Transverse colon (tissue), 4 donors: ENCODE measurements around the gene NDST3.

ENCODE experiments used
- EP300 ChIP-seq: sonication (generic); formaldehyde crosslinking; IDR thresholded peaks from one replicate; pipeline ENCODE4 v1.6.1; 2017; ENCODE audit warnings: antibody characterized with exemption, low read depth
- POLR2A ChIP-seq: fragments of 450-650 bp; IDR thresholded peaks from one replicate; pipeline ENCODE4 v1.6.1; 2016; ENCODE audit warnings: antibody characterized with exemption, mild to moderate bottlenecking, moderate library complexity
- POLR2AphosphoS5 ChIP-seq, 3 donors: sonication (generic); formaldehyde crosslinking; IDR thresholded peaks; one replicate each; pipeline ENCODE4 v1.6.1; 2016; ENCODE audit warnings: antibody characterized with exemption in 3 of 3
- TF ChIP-seq, protein P1 (sequence below), 5 experiments: fragments of 200-600 bp in 3 of 5; fragments of 450-650 bp in 2 of 5; sonication (generic) in 3 of 5; IDR thresholded peaks; 1 replicate in 2 of 5; 2 replicates in 3 of 5; pipeline ENCODE4 v1.5.1; 2016 to 2017; ENCODE audit warnings: antibody characterized with exemption in 5 of 5, inconsistent platforms in 3 of 5, mild to moderate bottlenecking in 2 of 5, moderate library complexity in 1 of 5

DNA sequence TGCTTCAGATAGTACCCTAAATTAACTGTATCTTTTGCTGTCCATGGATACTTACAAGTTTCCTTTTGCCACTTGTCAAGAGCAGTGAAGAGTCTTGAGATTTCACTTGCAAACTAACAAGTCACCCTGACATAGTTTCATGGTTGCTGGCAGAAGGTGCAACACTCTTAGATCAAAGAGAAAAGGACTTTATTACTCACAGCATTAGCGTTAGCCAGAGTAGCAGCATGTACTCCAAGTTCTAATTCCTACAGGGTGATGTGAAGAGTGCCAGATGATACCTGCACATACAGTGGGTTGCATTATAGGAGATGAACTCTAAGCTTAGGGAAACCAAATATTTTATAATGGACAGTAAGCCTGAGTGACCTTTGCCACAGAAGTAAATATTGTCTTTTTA lies 47.9 kb downstream of the NDST3 start:
- TF ChIP-seq, protein P1, sequence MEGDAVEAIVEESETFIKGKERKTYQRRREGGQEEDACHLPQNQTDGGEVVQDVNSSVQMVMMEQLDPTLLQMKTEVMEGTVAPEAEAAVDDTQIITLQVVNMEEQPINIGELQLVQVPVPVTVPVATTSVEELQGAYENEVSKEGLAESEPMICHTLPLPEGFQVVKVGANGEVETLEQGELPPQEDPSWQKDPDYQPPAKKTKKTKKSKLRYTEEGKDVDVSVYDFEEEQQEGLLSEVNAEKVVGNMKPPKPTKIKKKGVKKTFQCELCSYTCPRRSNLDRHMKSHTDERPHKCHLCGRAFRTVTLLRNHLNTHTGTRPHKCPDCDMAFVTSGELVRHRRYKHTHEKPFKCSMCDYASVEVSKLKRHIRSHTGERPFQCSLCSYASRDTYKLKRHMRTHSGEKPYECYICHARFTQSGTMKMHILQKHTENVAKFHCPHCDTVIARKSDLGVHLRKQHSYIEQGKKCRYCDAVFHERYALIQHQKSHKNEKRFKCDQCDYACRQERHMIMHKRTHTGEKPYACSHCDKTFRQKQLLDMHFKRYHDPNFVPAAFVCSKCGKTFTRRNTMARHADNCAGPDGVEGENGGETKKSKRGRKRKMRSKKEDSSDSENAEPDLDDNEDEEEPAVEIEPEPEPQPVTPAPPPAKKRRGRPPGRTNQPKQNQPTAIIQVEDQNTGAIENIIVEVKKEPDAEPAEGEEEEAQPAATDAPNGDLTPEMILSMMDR (IDR thresholded peaks at IDR 0.05): no peak
- no peak for TF ChIP-seq POLR2AphosphoS5 (IDR thresholded peaks at IDR 0.05)
- TF ChIP-seq EP300: no peak
- no peak for TF ChIP-seq POLR2A
